PFSK-1 (cell line): ENCODE measurements around the gene MARCKS.

ENCODE experiments used
- POLR2AphosphoS5 ChIP-seq: IDR thresholded peaks from 2 replicates; pipeline ENCODE4 v1.6.1; 2012; ENCODE audit warnings: low read depth, mild to moderate bottlenecking, control low read depth, low read length, moderate library complexity
- REST ChIP-seq, 2 experiments: IDR thresholded peaks; 2 replicates each; pipeline versions ENCODE4 v1.6.1 to v1.8.0; 2011 to 2012; ENCODE audit warnings: low read depth in 2 of 2, low read length in 2 of 2, control low read depth in 1 of 2, inconsistent platforms in 1 of 2, mild to moderate bottlenecking in 1 of 2, moderate library complexity in 1 of 2; ENCODE audit not compliant: insufficient read depth in 1 of 2
- TAF1 ChIP-seq: IDR thresholded peaks from 2 replicates; pipeline ENCODE4 v1.6.1; 2012; ENCODE audit warnings: low read length, control low read depth, borderline replicate concordance; ENCODE audit not compliant: insufficient read depth

- TF ChIP-seq POLR2AphosphoS5, result no peak
- TF ChIP-seq TAF1, result no peak
- no peak for TF ChIP-seq REST (IDR thresholded peaks at IDR 0.05; ENCODE audit: insufficient read depth in 1 of 2, low read depth in 2 of 2, low read length in 2 of 2)
Measured at GRCh38 chr6:113842165-113842564, 15.0 kb upstream of the MARCKS start.
